GM21576 (cell line): ENCODE data around the gene SLC19A3.
"Not testable (repeated sequence)": the region's sequence is repeated elsewhere in the genome, so short reads cannot be mapped to it uniquely, and the experiment has no call there.

Experiments used
- ATAC-seq: cut with Tn5 transposase; IDR thresholded peaks from one replicate; pipeline ENCODE4 v1.9.1; 2021; ENCODE audit warnings: mild to moderate bottlenecking, moderate library complexity; ENCODE audit not compliant: unreplicated experiment

SLC19A3 gene

DNA sequence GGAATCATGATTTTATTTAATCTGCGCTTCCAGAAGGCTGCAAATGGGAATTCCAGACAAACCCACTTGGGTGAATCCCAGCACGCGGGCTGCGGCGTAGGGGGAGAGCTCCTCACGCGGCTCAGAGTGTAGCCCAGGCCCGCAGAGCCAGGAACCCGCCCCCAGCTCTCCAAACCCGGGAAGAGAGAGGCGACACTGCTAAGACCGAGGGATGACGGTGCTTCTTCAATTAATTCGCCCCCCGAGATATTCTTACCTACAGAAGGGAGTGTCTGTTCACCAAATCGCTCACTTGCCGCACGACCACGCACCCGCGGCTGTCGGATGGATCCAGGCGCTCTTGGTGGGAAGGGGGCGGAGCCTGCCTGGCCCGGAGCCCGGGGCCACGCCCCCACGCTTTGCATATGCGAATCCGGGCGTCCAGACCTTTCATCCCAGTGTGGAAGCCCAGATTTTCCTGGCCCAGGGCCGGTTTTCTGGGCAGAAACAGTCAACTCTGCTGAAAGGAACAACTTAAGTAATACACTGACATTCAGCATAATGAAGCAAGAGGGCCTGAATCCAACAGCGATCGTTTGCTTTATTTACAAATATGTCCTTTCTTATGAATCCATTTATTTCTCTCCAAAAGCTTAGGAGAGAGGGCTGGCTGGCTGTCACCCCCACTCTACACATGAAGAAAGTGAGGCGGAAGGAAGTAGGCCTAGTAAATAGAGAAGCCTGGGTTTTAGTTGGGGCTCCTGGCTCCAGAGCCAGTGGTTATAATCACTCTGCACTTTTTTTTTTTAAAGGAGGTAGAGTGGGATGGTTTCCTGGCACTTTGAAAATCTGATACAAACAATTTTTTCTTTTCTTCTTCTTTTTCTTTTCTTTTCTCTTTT lies at the start of gene SLC19A3:
Gene SLC19A3 (minus strand): TSS at position 342 of the 881 bp plus-strand sequence. CDS start 15,710 bp downstream, outside the sequence.
- no peak for ATAC-seq

GRCh38 chr2:227766373-227766883 lies 48.6 kb upstream of the SLC19A3 start:
- peak; percentile 99 for ATAC-seq

DNA sequence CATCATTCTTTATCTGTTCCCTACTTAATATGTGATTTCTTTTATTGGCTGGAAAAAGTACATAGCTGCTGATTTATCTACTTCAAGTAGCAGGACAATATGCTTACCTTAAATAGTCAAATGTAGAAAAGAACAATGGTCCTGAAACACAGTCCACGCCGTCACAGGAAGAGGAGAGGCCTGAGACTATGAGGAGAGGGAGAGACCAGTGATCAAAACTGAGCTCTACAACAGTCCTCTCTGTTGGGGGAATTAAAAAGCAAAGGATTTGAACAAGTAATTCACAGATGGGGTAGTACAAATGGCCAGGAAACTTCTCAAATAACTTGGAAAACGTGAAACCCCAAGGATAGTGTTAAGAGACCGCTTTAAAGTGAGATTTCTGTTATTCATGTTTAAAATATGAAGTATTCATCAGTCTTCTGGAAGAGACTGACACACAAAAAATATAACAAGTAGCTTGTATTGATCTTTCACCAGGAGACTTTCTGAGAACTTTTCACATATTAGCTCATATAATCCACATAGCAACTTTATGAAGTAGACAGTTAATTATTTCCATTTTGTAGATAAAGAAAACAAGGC lies 48.1 kb upstream of the SLC19A3 start:
- ATAC-seq, result no peak

DNA sequence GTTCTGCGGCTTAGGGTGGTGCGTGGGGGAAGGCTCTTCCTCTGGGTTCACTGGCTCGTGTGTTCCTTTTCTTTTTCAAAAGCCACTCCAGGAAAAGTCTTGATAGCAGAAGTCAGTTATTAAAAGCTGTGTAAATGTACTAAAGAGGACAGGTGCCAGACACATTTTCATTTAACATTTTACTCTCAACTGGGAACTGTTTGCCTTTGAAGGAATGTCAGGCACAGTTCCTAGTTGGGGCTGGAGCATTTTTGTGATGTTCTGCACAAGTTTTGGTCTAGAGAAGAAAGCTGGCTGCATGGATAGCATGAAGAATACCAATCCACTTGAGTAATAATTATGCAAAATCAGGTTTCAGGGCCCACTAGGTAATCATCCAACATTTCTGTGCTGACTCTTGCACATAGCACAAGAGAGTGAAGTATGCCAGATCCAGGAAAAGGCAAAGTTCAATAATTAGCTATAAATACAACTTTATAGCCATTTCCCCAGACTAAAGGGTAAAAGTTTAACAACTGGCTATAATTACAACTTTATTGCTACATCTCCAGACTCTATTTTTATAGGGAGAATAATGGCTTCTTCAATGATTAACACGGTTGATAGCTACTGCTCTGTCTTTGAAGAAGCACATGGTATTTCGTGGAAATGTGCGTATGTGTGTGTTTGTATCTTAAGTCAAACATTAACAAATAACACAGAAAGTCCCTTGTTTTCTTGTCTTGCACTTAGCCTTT lies 44.1 kb upstream of the SLC19A3 start:
- ATAC-seq, result no peak

DNA sequence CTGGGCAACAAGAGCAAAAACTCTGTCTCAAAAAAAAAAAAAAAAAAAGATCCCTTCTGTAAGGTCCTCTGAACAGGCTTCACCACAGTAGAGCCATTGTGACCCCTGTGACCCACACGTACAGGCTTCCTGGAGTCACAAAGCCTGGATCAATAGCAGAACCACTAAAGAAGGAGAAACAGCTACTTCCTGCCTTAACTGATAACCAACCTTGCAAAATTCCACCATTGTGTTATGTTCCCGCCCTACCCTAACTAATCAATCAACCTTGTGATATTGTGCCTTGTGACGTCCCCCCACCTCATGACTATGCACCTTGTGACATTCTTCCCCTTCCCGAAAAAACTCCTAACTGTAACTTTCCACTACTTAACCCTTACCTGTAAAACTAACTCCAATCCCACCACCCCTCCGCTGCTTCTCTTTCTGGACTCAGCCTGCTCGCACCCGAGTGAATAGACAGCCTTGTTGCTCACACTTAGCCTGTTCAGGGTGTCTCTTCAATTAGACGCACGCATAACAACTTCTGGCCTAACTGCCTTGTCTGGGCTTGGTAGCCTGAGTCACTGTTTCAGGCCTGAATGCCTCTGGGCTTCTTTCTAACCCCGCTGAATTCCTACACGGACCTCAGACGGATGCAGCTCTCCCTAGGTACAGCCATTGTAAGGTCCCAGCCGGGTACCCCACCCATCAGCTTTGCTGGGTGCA lies 41.7 kb upstream of the SLC19A3 start:
- ATAC-seq, result no peak

DNA sequence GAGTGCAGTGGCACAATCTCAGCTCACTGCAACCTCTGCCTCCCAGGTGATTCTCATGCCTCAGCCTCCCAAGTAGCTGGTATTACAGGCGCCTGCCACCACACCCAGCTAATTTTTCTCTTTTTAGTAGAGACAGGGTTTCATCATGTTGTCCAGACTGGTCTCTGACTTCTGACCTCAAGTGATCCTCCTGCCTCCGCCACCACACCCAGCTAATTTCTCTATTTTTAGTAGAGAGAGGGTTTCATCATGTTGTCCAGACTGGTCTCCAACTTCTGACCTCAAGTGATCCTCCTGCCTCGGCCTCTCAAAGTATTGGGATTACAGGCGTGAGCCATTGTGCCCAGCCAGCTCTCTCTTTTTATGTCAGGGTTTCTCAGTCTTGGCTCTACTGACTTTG lies 38.4 kb upstream of the SLC19A3 start:
- not testable (repeated sequence) for ATAC-seq

DNA sequence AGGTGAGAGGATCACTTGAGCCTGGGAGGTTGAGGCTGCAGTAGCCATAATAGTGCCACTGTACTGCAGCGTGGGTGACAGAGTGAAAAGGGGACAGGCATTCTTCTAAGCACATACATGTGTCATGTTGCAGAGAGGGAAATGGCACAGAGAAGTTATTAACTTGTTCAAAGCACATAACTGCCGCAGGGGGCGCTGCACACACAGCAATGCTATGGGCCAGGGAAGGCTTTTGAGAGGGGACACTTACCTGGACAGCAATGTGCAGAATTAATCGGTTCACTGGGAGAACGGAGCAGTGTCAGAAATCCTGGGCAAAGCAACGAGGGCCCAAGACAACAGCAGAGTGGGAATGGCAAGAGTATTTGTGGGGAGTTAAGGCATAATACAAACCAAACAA lies 30.3 kb upstream of the SLC19A3 start:
- ATAC-seq, result no peak

- ATAC-seq, result no peak
Observed at GRCh38 chr2:227745594-227745993, 27.8 kb upstream of the SLC19A3 start, which contains the start of gene SCYGR8. SCYGR8 (plus strand) TSS chr2:227745894; CDS start chr2:227745894, 0 bp downstream.

- ATAC-seq, result not testable (repeated sequence)
Observed at GRCh38 chr2:227740705-227741104, 22.9 kb upstream of the SLC19A3 start.

GRCh38 chr2:227739351-227739750 lies 21.5 kb upstream of the SLC19A3 start:
- ATAC-seq, result no peak

GRCh38 chr2:227728035-227728434 lies 10.2 kb upstream of the SLC19A3 start, which contains the start of gene SCYGR7:
SCYGR7 (plus strand) TSS chr2:227728335; CDS start chr2:227728335, 0 bp downstream.
- no peak for ATAC-seq

DNA sequence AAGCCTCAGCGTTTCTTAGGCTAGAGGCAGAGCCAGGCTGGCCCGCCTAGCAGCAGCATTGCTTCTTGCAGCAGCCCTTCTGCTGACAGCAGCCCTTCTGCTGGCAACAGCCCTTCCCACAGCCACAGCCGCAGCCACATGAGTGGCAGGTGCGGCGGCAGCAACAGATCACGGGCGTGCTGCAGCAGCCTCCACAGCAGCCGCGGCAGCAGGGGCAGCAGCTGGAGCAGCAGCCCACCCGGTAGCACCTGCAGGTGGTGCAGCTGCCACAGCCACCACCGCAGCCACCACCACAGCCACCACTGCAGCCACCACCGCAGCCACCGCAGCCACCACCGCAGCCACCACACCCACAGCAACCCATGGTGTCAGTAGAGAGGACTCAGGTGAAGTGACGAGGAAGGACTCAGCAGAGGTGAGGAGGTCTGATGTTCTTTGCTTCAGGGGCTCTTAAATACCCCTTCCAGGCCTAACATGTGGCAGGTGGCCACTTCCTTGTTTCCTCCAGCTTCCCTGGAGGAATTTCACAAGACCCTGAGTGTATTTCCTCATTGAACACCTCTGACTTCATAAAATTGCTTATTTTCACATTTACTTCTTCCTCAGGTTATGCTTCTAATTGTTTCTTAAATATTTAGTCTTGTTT lies 6.7 kb upstream of the SLC19A3 start, which contains the start of gene SCYGR6:
Gene SCYGR6 (minus strand): TSS at position 364 of the 646 bp plus-strand sequence. CDS start 0 bp downstream, at position 364.
- no peak for ATAC-seq

DNA sequence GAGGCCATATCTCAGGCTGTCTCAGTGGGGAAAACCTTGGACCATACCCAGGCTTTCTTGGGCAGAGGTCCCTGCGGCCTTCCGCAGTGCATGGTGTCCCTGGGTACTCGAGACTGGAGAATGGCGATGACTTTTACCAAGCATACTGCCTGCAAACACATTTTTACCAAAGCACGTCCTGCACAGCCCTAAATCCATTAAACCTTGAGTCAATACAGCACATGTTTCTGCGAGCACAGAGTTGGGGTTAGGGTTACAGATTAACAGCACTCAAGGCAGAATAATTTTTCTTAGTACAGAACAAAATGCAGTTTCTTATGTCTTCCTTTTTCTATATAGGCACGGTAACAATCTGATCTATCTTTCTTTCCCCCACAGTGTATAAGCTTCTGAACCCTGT lies 5.0 kb upstream of the SLC19A3 start:
- not testable (repeated sequence) for ATAC-seq

DNA sequence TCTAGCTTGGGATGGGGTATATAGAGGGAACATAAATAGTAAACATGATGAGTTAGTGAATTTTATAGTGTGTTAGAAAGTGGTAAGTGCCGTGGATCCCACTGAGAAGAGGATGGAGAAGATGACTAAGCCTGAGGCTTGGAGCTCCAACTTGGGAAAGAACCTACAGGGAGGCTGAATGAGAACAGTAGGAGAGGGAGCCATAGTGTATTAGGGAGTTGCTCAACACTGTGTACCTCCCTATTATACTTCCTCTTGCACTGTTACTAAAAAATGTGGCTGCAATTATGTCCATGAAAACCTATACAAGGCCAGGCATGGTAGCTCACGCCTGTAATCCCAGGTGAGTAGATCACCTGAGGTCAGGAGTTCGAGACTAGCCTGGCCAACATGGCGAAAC lies 2.9 kb upstream of the SLC19A3 start:
- no peak for ATAC-seq

GRCh38 chr2:227719641-227720040 lies 1.8 kb upstream of the SLC19A3 start:
- ATAC-seq, result no peak

- no peak for ATAC-seq
Observed at GRCh38 chr2:227716501-227716900, 1.3 kb downstream of the SLC19A3 start.

- ATAC-seq, result no peak
Observed at GRCh38 chr2:227713291-227713690, 4.5 kb downstream of the SLC19A3 start.

- no peak for ATAC-seq
Observed at GRCh38 chr2:227710986-227711385, 6.8 kb downstream of the SLC19A3 start.

DNA sequence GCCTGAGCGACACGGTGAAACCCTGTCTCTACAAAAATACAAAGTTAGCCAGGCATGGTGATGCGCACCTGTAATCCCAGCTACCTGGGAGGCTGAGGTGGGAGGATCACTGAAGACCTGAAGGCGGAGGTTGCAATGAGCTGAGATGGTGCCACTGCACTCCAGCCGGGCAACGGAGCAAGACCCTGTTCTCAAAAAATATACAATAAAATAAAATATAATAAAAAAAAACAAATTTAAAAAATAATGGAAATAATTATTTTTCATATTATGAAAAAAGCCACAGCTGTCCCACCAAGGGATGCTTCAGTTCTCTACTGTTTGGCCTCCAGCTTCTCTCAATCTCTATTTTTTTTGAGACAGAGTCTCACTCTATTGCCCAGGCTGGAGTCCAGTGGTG lies 10.4 kb downstream of the SLC19A3 start:
- no peak for ATAC-seq

DNA sequence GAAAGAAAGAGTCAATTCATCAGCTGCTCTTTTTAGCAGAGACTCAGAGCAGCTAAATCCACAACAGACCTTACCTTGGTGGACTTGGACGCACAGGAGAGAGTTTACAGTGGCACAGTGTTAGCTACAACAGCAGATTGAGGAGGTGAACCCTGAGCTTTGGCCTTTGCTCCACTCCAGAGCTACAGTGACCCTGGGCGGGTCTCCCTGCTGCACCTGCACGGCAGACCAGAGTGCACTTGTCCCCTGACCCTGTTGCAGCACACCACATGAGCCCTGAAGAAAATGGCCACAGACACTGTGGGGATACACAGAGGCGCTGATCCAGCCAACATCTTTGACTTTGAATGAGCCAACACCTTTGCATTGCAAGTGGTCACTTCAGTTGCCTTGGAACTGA lies 11.0 kb downstream of the SLC19A3 start:
- no peak for ATAC-seq
